IPS-15b (cell line): ENCODE results near the gene PTPN21.

ENCODE experiments used
- H3K27me3 ChIP-seq: one replicate; pipeline ENCODE4 v1.6.1; 2013; ENCODE audit warnings: low read length; ENCODE audit not compliant: control insufficient read depth, insufficient read depth
- H3K36me3 ChIP-seq: one replicate; pipeline ENCODE4 v1.6.1; 2013; ENCODE audit warnings: low read length; ENCODE audit not compliant: control insufficient read depth, insufficient read depth
- H3K4me1 ChIP-seq: one replicate; pipeline ENCODE4 v1.6.1; 2013; ENCODE audit warnings: mild to moderate bottlenecking, low read length; ENCODE audit not compliant: control insufficient read depth, insufficient read depth
- H3K4me3 ChIP-seq: one replicate; pipeline ENCODE4 v1.5.1; 2013; ENCODE audit warnings: low read depth, low read length
- H3K9ac ChIP-seq: one replicate; pipeline ENCODE4 v1.6.1; 2013; ENCODE audit warnings: low read depth, mild to moderate bottlenecking, low read length
- H3K9me3 ChIP-seq: one replicate; pipeline ENCODE4 v1.6.1; 2013; ENCODE audit warnings: mild to moderate bottlenecking, low read length; ENCODE audit not compliant: control insufficient read depth, insufficient read depth

The PTPN21 gene

GRCh38 chr14:88430976-88431375, 123.8 kb downstream of the PTPN21 start:
- Histone ChIP-seq H3K9me3 (no peaks in the 10 kb centered on the region), H3K4me3 (no peak overlapping the region), H3K4me1 (no peaks in the 10 kb centered on the region), H3K36me3 (no peaks in the 10 kb centered on the region), H3K27me3 (no peaks in the 10 kb centered on the region), H3K9ac (no peak overlapping the region)

DNA sequence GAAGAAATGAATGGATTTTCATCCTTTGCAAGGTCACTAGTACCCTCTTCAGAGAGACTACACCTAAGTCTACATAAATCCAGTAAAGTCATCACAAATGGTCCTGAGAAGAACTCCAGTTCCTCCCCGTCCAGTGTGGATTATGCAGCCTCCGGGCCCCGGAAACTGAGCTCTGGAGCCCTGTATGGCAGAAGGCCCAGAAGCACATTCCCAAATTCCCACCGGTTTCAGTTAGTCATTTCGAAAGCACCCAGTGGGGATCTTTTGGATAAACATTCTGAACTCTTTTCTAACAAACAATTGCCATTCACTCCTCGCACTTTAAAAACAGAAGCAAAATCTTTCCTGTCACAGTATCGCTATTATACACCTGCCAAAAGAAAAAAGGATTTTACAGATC, 128.5 kb downstream of the PTPN21 start:
- H3K4me3 ChIP-seq, result no peak overlapping the region
- H3K9ac ChIP-seq, result no peak overlapping the region
- no peaks in the 10 kb centered on the region for H3K27me3 ChIP-seq
- H3K4me1 ChIP-seq, result no peaks in the 10 kb centered on the region
- no peaks in the 10 kb centered on the region for H3K9me3 ChIP-seq
- H3K36me3 ChIP-seq, result no peaks in the 10 kb centered on the region

DNA sequence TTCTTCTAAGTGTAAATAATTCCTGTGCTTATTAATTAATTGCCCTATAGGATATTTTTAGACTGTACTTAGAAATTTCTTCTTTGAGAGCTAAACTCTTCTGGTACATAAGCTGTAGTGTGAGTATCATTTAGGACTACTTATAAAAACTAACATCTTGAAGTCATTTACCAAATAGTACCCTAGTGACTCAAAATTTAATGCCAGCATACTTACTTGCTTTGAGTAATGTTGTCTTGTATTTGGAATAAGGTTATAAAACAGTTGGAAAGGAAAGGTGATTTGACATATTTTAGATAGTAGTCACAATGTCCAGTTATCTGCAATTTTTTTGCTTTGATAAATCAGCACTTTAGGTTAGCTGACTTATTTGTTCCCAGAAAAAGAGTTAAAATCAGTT, 130.2 kb downstream of the PTPN21 start:
- Histone ChIP-seq H3K36me3 (no peaks in the 10 kb centered on the region), H3K9ac (no peak overlapping the region), H3K9me3 (no peaks in the 10 kb centered on the region), H3K4me3 (no peak overlapping the region), H3K4me1 (no peaks in the 10 kb centered on the region), H3K27me3 (no peaks in the 10 kb centered on the region)

- H3K4me3 ChIP-seq, result no peak overlapping the region
- no peak overlapping the region for H3K9ac ChIP-seq
- no peaks in the 10 kb centered on the region for H3K36me3 ChIP-seq
- H3K27me3 ChIP-seq, result no peaks in the 10 kb centered on the region
- H3K9me3 ChIP-seq, result no peaks in the 10 kb centered on the region
- no peaks in the 10 kb centered on the region for H3K4me1 ChIP-seq
These were observed 131.7 kb downstream of the PTPN21 start for GRCh38 chr14:88422919-88423650.

GRCh38 chr14:88422047-88422446, 132.8 kb downstream of the PTPN21 start:
- H3K9ac ChIP-seq, result no peak overlapping the region
- no peaks in the 10 kb centered on the region for H3K9me3 ChIP-seq
- H3K36me3 ChIP-seq, result no peaks in the 10 kb centered on the region
- no peaks in the 10 kb centered on the region for H3K27me3 ChIP-seq
- H3K4me1 ChIP-seq, result no peaks in the 10 kb centered on the region
- H3K4me3 ChIP-seq, result no peak overlapping the region

- Histone ChIP-seq H3K36me3 (no peaks in the 10 kb centered on the region), H3K4me1 (no peaks in the 10 kb centered on the region), H3K9ac (no peak overlapping the region), H3K9me3 (no peaks in the 10 kb centered on the region), H3K4me3 (no peak overlapping the region), H3K27me3 (no peaks in the 10 kb centered on the region)
These were observed 133.5 kb downstream of the PTPN21 start for GRCh38 chr14:88421286-88421685.

DNA sequence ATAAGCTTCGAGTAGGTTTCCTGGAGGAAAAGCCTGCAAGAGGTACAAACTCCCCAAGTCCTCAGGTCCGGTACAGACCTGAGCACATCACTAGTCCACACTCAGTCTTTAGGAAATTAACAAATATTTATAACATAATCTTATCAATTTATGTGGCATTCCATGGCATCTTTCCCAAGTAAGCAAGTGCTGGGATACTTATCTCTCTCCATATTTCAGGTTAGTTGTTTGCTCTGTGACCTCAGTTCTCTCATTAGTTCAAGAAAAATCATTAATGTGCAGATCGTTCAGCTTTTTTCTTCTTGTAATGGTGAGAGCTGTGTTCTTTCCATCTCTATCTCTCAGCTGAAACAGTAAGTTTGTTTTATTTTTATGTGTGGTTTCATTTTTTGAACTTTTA, 134.6 kb downstream of the PTPN21 start:
- no peaks in the 10 kb centered on the region for H3K27me3 ChIP-seq

DNA sequence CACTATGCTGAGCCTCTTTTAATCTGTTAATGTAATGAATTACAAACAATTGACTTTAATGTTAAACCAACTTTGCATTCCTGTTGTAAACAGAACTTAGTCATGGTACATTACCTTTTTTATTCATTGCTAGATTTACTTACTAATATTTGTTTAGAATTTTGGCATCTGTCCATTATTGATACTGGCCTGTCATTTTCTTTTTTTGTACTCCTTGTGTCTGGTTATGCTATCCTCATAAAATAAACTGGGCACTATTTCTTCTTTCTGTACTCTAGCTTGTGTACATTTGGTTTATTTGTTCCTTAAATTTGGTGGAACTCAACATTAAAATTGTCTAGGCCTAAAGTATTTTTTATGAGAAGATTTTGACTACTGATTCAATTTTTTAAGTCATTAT, 137.2 kb downstream of the PTPN21 start:
- Histone ChIP-seq H3K9ac (no peak overlapping the region), H3K27me3 (no peaks in the 10 kb centered on the region), H3K9me3 (no peaks in the 10 kb centered on the region), H3K4me3 (no peak overlapping the region), H3K4me1 (no peaks in the 10 kb centered on the region), H3K36me3 (no peaks in the 10 kb centered on the region)

More for the DNA sequence above, 134.6 kb downstream of the PTPN21 start:
- no peak overlapping the region for H3K4me3 ChIP-seq
- no peaks in the 10 kb centered on the region for H3K36me3 ChIP-seq
- no peaks in the 10 kb centered on the region for H3K9me3 ChIP-seq
- no peaks in the 10 kb centered on the region for H3K4me1 ChIP-seq
- no peak overlapping the region for H3K9ac ChIP-seq
